GF-D8 (cell line): ENCODE data around the gene ST6GAL1.
"Not testable (repeated sequence)": the region's sequence is repeated elsewhere in the genome, so short reads cannot be mapped to it uniquely, and the experiment has no call there.

Source experiments
- DNase-seq: peaks from one replicate; lab custom pipeline; 2025; lab: John Stamatoyannopoulos, UW

The ST6GAL1 gene

DNA sequence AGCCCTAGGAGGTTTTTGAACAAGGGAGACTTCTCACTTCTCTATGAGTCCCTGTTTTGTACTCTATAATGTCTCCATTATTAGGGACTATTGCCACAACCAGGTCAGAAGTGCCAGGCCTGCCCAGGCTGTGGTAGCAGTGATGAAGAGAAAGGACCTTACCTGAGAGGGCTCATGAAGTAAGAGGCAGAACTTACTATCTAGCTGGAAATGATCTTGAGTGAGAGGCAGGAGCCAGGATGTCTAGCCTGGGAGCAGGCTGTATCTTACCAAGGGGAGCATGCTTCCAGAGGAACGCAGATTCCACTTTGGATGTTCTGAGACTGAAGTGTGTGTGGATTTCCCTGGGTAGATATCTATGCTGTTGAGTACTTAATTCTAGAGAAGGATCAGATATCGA, 115.7 kb downstream of the ST6GAL1 start:
- no peak for DNase-seq

DNA sequence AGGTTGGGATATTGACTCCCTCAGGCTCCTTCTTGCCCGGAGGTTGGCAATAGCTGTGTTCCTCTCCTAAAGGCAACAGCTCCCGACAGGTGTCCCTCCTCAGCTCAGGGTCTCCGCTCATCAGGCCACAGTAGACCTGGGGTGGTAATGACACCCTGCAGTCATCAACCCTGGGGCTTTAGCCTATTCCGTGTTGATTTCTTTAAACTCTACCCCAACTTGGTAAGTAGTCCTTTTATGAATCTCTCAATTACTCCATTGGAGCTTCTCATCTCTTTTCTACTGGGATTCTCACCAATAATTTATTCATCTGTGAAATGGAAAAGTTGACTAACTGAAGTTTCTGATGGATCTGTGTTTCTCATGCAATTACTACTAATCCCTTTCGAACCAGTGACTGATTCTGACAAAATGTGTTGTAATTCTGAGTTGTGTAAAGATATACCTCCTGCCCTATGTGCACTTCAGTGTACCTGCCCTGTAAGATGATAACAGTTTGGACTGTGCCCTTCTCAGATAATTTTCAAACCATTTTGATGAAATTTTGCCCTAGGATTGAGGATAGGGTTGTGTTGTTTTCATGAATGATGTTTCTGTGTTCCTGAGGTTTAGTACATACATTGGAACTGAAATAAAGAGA, 119.3 kb downstream of the ST6GAL1 start:
- no peak for DNase-seq

DNA sequence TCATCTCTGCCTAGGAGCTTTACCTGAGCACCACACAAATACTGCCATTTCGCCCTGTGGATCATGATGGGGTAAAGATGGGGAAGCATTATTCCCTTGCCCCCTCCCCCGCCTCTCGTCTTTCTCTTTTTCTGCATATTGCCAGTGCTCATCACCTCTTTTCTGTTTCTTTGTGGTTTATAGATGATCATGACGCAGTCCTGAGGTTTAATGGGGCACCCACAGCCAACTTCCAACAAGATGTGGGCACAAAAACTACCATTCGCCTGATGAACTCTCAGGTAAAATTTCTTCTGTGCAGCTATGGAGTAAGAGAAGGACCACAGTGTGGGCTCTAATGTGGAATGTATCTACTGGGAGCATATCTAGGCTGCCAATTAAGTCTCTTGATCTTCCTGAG, 120.7 kb downstream of the ST6GAL1 start:
- DNase-seq = no peak

DNA sequence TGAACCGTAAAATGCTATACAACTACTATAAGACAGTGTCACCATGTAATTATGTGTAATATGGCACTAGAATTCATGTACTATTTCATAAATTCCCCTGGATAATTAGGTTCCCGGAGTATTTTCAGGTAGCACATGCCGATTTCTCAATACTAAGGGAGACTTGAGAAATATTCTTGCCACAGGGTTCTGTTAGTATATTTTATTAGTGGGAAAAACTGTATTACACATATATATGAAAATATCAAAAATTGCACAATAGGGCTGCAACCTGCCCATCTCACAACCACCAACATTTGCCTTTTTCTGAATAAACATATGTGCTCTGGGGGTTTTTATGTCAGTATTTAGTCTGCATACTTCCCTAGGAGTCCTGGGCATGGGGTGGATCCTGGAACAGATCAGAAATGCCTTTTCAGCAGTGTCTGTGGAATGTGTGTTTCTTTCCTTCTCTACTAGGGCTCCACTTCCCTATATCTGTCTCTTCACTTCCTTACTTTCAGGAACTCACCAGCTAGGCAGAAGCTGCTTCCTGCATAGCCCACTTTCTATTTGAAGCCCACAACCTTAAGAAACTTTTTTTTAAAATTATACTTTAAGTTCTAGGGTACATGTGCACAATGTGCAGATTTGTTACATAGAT, 121.5 kb downstream of the ST6GAL1 start:
- DNase-seq = no peak

DNA sequence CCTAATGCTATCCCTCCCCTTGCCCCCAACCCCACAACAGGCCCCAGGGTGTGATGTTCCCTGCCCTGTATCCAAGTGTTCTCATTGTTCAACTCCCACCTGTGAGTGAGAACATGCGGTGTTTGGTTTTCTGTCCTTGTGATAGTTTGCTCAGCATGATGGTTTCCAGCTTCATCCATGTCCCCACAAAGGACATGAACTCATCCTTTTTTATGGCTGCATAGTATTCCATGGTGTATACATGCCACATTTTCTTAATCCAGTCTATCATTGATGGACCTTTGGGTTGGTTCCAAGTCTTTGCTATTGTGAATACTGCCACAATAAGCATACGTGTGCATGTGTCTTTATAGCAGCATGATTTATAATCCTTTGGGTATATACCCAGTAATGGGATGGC, 122.1 kb downstream of the ST6GAL1 start:
- DNase-seq = not testable (repeated sequence)

DNA sequence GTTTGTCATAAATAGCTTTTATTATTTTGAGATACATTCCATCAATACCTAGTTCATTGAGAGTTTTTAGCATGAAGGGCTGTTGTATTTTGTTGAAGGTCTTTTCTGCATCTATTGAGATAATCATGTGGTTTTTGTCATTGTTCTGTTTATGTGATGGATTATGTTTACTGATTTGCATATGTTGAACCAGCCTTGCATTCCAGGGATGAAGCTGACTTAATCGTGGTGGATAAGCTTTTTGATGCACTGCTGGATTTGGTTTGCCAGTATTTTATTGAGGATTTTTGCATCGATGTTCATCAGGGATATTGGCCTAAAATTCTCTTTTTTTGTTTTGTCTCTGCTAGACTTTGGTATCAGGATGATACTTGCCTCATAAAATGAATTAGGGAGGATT, 124.1 kb downstream of the ST6GAL1 start:
- DNase-seq = not testable (repeated sequence)

DNA sequence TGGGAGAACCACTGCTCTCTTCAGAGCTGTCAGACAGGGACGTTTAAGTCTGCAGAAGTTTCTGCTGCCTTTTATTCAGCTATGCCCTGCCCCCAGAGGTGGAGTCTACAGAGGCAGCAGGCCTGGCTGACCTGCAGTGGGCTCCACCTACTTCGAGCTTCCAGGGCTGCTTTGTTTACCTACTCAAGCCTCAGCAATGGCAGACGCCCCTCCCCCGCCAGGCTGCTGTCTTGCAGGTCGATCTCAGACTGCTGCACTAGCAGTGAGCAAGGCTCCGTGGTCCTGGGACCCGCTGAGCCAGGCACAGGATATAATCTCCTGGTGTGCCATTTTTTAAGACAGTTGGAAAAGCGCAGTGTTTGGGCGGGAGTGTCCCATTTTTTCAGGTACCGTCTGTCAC, 127.5 kb downstream of the ST6GAL1 start:
- DNase-seq = not testable (repeated sequence)

DNA sequence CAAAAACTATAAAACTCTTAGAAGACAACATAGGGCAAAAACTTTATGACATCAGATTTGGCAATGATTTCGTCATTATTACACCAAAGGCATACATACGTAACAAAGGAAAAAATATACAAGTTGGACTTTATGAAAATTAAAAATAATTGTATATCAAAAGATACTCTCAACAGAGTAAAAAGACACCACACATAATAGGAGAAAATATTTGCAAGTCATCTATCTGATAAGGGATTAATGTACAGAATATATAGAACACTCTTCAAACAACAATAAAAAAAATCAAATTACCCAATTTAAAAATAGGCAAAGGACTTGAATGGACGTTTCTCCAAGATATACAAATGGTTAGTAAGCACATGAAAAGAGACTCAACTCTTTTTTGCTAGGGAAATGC, 131.4 kb downstream of the ST6GAL1 start:
- DNase-seq = no peak

DNA sequence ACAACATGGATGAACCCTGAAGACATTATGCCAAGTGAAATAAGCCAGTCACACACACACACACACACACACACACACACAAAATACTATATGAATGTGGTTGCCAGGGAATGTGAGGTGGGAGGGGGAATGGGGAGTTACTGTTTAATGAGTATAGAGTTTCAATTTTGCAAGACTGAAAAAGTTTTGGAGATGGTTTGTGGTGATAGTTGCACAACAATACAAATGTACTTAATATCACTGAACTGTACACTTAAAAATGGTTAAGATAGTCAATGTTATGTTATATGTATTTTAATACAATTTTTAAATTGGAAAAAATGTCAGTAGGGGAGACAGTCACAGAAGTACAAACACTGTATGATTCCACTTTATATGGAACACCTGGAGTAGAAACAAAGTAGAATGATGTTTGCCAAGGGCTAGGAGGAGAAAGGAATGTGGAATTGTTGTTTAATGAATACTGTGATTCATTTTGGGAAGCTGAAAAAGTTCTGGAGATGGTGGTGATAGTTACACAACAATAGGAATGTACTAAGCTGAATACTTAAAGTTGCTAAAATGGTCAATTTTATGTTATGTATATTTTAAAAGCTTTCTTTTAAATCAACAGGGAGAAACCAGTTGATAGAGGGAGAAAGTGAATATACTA, 132.3 kb downstream of the ST6GAL1 start:
- DNase-seq = no peak

DNA sequence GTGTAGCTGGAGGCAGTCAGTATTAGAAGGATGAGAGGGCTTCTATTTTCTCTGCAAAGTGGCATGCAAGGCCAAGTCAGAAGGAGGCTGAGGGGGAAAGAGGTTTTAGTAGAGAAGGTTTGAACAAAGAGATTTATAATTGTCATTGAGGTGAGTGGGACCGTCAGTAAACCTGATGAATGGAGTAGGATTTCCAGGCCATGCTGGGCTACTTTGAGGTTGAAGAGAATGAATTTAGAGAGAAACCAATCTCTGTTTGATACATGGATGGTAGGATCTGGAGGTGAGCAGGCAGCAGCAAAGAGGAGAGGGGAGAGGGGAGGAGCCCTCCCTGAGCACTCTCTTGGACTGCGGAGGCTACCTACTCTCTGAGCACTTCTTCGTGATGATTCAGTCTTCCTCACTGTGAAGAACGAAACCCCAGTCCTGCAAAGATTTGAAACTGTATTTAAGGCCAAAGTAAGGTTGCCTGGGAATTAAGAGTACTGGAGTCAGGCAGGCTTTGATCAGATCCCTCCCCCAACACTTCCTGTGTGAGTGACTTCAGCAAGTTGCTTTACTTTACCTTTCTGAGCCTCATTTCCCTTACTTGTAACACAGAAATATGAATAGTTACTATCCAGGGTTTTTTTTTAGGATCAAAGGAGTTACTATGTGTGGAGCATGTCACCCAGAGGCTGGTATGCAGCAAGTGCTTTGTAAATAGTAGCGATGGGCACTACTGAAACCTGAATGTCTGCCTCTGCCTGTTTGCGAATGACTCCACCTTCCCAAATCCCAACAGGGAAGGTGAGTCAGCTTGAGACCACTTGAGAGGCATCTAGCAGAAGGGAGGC, 133.2 kb downstream of the ST6GAL1 start:
- DNase-seq = no peak

DNA sequence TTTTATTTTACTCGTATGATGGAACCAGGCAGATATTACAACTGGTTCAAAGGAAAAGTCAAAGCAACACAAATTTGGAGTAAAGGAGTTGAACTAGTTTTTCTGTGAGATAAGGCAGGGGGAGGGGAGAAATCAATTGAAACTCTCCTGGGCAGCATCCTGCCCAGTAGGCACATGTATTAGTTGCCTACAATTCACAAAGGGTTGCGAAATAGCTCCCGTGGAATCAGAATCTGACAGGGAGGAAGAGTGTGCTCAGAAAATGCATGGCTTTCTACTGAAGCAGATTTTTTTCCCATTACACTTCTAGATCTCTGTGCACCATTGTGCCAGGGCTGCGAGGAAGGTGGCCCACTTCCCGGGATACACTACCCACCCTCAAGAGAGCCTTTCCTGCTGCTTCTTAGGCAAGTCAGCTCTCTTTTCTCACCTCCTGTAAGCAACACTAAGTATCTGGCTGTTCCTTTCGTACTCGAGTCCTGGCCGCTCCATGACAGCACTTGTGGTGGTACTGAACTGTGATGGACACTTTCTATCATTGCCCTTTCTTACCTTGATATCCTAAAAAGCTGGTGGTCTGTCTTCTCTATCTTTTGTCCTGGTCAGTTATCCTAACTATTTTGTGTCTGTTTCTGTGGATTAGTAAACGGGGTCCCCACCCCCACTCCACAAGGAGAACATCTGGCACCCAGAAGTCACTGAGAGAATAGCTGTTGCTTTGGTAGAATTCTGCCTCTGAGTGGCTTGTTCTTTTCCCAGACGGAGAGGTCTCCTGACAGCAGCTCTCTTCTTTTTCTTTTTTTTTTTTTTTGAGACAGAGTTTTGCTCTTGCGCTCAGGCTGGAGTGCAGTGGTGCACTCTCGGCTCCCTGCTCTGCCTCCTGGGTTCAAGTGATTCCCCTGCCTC, 134.1 kb downstream of the ST6GAL1 start:
- DNase-seq = no peak

DNA sequence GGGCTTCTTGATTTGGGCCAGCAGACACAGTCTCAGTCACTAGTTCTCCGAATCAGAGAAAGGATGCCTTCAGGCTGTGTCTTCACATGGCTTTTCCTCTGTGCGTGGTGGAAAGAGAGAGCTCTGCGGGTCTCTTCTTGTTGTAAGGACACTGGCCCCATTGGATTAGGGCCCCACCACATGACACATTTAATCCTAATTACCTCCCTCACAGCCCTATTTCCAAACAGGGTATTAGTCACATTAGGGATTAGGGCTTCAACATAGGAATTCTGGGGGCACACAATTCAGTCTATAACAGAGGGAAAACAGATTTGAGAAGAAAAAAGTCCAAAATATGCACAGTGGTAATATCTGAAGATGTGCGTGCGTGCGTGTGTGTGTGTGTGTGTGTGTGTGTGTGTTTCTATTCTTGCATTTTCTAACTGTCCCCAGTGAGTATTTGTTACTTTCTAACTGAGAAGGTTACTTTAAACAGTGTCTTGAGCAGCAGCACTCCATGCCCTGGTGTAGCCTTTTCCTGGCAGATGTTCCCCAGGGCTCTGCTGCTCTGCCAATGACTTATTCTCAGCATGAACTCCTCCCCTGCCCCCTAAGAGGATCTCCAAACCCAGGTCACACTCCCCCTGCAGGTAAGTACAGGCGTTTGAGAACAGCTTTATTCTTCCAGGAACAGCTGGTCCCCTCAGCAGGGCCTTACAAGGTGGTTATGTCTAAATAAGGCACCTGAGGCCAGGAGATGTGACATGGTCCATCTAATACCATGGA, 136.1 kb downstream of the ST6GAL1 start:
- DNase-seq = no peak

DNA sequence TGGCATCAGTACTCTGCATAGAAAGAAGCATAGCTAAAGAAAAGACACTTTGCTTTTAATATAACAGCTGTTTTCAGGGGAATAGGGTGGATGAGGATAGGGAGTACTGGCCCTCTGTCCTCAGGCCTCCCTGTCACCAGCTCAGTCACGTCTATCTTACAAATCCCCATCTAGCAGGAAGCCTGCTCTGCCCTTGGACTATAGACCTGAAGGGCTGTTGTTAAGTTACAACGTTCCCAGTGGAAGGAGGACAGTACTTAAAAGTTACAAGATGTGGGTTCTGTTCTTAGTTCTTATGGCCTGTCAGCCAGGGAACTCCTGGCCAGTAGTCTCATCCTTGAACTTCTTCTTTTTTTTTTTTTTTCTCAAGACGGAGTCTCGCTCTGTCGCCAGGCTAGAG, 138.5 kb downstream of the ST6GAL1 start:
- no peak for DNase-seq

DNA sequence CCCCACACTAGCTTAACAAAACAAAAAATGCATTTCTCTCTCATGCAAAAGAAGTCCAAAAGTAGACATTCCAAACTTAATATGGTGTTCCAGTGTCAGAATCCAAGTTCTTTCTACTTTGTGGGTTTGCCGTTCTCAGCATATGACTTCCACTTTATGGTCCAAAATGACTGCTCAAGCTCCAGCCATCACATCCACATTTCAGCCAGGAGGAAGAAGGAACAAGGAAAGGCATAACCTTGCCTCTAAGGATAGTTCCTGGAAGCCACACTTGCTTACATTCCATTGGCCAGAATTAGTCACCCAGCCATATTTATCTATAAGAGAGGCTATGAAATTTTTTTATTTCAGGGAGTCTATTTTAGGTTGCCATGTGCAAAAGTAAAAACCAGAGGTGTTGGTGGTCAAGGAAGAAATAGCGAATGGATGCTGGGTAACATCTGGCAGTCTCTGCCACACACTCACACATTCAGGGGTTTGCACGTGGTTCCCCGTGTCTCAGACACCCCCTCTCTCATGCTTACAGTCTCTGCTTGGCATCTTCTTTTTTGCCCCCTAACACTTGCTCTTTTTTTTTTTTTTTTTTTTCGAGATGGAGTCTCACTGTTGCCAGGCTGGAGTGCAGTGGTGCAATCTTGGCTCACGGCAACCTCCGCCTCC, 139.7 kb downstream of the ST6GAL1 start:
- no peak for DNase-seq

DNA sequence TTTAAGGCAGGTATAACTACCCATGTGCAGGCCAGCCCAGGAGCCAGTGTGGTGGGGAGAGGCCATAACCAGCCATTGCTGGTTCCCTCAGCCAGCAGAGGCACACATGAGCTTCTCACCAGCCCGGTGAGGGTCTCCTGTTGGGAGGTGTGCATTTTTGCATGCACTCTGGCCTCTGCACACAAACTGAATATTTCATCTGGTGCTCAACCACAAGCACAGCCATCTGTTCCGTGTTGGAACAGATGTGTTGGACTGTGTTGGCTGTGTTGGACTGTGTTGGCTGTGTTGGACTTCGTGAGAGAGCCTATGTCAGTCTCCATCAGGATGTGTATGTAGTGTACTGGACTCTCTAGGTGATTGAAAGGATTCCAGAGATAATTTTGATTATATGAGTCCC, 141.8 kb downstream of the ST6GAL1 start:
- DNase-seq = no peak

DNA sequence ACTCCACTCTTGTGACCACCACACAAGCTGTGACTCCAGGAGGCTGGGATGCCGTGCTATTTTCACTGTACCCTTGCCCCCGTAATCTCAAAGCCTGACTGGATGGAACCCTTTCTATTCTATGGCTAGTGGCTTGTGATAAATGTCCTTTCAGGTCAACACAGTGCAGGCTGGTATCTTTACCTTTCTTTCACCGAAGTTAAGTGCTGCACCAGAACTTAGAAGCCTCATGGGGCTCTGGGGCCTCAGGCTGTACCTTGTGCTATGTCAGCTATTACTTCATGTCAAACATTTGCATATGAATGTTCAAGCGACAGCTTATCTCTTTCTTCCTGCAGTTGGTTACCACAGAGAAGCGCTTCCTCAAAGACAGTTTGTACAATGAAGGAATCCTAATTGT, 142.2 kb downstream of the ST6GAL1 start:
- peak; percentile 23 for DNase-seq

DNA sequence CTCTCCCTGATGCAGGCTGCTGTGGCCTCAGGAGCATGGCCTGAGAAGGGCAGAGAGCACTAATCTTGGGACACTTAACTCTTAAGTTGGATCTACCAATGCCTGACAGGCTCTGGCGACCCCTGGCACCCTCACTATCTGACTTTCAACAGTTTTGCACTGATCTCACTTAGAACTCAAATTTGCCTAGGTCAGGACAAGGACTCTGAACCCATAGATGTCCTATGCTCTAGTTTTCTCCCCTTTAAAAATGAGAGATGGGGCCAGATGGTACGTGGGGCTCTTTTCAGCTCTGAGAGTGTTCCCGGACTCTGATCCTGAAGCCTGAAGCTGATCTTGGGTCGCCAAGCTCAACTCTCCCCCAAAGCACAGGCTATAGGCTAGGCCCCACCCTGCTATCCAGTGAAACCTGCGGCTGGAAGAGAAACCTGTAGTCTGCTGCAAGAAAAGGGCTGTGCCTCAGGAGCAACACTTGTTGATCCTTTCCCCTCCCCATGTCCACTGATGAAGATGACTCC, 143.3 kb downstream of the ST6GAL1 start:
- no peak for DNase-seq

DNA sequence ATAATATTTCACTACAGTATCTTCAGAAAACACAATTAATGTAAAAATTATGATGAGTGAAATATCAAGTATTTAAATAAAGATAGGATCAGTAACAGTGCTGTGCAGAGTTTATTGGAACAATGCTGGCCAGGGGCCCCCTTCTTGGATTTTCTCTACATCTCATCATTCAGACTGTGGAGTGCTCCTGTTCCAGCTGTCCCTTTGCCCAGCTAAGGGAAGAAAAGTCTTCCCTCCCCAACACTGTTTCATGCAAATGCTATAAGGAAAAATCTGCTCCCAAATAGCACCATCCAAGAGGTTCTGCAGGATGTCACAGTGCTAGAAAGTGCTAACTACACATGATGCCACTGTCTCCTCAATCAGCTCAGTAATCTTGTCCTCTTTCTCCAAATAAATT, 144.5 kb downstream of the ST6GAL1 start:
- no peak for DNase-seq

DNA sequence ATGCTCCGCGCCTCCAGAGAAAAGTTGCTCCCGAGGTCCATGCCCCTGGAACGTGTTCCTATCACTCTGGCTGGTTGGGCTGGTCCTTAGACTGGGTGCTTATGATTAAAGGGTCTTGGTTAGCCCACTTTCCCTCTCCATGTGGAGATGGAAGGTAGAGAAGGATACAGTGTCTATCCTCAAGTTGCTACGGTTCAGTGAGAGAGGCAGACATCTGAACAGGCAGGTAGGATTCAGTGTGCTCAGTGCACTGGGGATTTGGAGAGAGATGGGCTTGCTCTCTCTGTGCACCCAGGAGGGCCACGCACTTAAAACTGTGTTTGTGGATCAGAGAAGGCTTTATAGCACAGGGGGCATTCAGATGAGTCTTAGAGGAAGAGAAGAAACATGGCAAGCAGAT, 146.0 kb downstream of the ST6GAL1 start:
- DNase-seq = no peak

DNA sequence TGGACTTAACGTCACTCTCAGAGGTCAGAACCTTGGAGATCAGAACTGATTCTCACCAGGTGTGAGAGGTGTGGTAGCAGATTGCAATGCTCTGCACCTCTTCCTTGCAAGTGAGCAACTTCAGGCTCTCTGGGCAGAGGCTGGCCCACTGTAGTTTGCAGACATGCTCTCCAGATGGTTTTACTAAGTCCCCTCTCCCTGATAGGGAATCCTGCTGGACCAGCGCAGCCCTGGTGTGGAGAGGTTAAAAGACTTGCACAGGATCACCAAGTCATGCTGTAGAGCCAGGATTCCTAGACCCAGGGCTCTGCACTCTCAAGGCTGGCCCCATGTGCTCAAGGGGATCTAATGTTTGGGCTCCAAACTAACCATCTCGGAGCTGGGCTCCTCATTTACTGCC, 146.8 kb downstream of the ST6GAL1 start:
- DNase-seq = no peak
